RKO (cell line): ENCODE measurements around the gene UNK.

ENCODE experiments used
- DNase-seq: peaks from one replicate; pipeline ENCODE4 v3.0.0-alpha.2; 2016; ENCODE audit warnings: low spot score

The UNK gene

GRCh38 chr17:75784473-75785015 is at the start of gene UNK:
TSS of gene UNK (plus strand) at chr17:75784806. CDS start at chr17:75784881, 75 bp downstream.
- DNase-seq, result peak; percentile 99

GRCh38 chr17:75736173-75736835 is 48.3 kb upstream of the UNK start:
- no peak for DNase-seq

GRCh38 chr17:75737133-75737962 is 47.3 kb upstream of the UNK start:
- no peak for DNase-seq

GRCh38 chr17:75738218-75738802 is 46.3 kb upstream of the UNK start:
- DNase-seq, result peak; percentile 43

GRCh38 chr17:75739174-75739573 is 45.4 kb upstream of the UNK start:
- no peak for DNase-seq

GRCh38 chr17:75739801-75740200 is 44.8 kb upstream of the UNK start:
- DNase-seq, result no peak

- no peak for DNase-seq
Measured at GRCh38 chr17:75740215-75740614, 44.4 kb upstream of the UNK start.

- DNase-seq, result no peak
Measured at GRCh38 chr17:75740631-75741077, 44.0 kb upstream of the UNK start.

GRCh38 chr17:75742337-75742736 is 42.3 kb upstream of the UNK start:
- no peak for DNase-seq

- DNase-seq, result no peak
Measured at GRCh38 chr17:75743625-75744206, 40.9 kb upstream of the UNK start.

GRCh38 chr17:75748706-75749105 is 35.9 kb upstream of the UNK start:
- no peak for DNase-seq

GRCh38 chr17:75749545-75750389 is 34.8 kb upstream of the UNK start:
- DNase-seq, result peak; percentile 78

GRCh38 chr17:75750661-75751423 is 33.8 kb upstream of the UNK start:
- no peak for DNase-seq

GRCh38 chr17:75751676-75752404 is 32.8 kb upstream of the UNK start:
- no peak for DNase-seq

- DNase-seq, result no peak
Measured at GRCh38 chr17:75752405-75752709, 32.2 kb upstream of the UNK start.

- no peak for DNase-seq
Measured at GRCh38 chr17:75752802-75753513, 31.6 kb upstream of the UNK start.

- DNase-seq, result no peak
Measured at GRCh38 chr17:75753514-75754377, 30.9 kb upstream of the UNK start.

GRCh38 chr17:75754378-75755204 is 30.0 kb upstream of the UNK start:
- no peak for DNase-seq
